Esophagus muscularis mucosa (tissue), 3 donors: ENCODE data around the gene TTBK2.
"Not testable (repeated sequence)": the region's sequence is repeated elsewhere in the genome, so short reads cannot be mapped to it uniquely, and the experiment has no call there.

Experiments used
- CTCF ChIP-seq, 3 experiments: fragments of 200-600 bp in 2 of 3; fragments of 450-650 bp in 1 of 3; sonication (generic) in 2 of 3; IDR thresholded peaks; one replicate each; pipeline ENCODE4 v1.5.1; 2017 to 2019; ENCODE audit warnings: antibody characterized with exemption in 3 of 3, mild to moderate bottlenecking in 2 of 3, moderate library complexity in 1 of 3
- EP300 ChIP-seq: sonication (generic); formaldehyde crosslinking; IDR thresholded peaks from one replicate; pipeline ENCODE4 v1.6.1; 2017; ENCODE audit warnings: antibody characterized with exemption

GRCh38 chr15:42766109-42766508, 154.5 kb downstream of the TTBK2 start:
- TF ChIP-seq CTCF (IDR thresholded peaks at IDR 0.05); EP300: not testable (repeated sequence)
